ENCODE data around the gene ZNF292. TPM values are rescaled to one million over a fixed set of nuclear protein-coding genes. Genes with fewer than 3 reads are reported as not detected.
"Not testable (repeated sequence)": the region's sequence is repeated elsewhere in the genome, so short reads cannot be mapped to it uniquely, and the experiment has no call there.

Gene ZNF292
- polyA plus RNA-seq, 12 donors = 18.0 to 58.3 (median 24.2) TPM; not detected in 1

GRCh38 chr6:87203448-87204023, 48.2 kb downstream of the ZNF292 start:
- no peak for DNase-seq

DNA sequence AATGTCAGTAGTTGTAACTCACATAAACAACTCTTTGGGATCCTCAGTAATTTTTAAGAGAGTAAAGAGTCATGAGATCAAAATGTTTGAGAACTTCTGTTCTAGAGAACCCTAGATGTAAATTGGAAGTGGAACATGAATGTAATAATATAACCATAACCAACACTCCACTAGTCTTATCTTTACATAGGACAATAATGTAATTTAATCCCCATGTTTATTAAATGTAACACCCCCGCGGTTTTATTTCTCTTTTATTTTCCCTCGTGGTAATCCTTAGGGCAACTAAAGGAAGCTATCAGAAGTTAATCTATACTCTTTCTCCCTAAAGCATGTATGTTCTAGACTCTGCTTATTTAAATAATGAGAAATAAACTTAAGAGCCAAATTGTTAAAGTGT, 54.4 kb downstream of the ZNF292 start:
- no peak for DNase-seq

DNA sequence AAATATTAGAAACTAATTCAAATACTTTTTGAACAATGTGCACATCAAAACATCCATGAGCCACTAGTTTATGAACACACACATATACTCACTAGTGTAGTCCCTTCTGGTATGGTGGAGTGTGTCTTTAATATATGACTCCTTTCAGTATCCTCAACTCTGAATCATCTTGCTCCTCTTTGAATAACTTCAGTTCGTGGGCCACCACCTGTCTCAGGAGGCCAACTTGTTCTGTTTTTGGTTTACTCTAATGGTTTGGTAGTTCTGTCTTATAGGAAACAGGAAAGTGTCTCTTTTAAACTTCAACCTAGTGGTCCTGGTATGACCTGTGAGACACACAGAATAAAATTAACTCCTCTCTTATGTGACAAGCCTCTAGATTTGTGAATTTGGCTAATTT, 55.6 kb downstream of the ZNF292 start:
- no peak for DNase-seq

DNA sequence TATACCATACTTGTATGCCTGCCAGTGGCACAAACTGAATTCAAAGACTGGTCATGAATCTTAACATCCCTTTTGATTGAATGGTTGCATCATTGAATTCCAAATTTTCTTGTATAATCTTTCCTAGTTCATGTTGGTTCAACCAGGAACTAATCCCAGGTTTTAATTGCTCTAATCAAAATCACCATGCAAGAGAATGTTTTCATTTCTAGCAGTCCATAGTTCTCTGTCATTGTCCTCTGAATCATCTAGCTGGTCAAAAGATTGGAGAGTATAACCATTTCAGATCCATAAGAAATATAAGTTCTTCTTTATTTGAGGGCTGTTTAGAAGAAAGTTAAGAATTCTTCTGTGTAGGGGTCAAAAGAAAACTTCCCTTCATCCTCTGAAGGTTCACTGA, 57.2 kb downstream of the ZNF292 start:
- no peak for DNase-seq

- no peak for DNase-seq
Measured at GRCh38 chr6:87213364-87213763, 58.0 kb downstream of the ZNF292 start.

DNA sequence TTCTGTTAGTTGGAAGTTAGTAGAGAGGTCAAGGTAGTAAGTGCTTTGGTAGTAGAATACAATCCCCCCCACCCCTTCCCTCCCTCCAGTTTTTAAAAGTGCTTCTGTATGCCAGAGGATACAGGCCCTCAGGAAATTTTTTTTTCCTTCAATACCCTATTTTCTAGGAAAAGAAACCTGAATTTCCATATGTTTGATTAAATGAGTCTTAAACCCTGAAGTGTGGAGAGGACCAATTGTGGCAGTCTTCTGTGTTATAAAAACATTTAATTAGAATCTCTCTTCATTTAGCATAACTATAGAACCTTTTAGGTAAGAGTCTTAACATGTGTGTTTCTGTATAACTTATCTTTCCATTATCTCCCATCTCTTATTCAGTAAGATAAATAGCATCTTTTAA, 59.5 kb downstream of the ZNF292 start:
- no peak for DNase-seq

GRCh38 chr6:87220997-87221396, 65.6 kb downstream of the ZNF292 start:
- DNase-seq = no peak

GRCh38 chr6:87222676-87223075, 67.3 kb downstream of the ZNF292 start:
- DNase-seq = no peak

DNA sequence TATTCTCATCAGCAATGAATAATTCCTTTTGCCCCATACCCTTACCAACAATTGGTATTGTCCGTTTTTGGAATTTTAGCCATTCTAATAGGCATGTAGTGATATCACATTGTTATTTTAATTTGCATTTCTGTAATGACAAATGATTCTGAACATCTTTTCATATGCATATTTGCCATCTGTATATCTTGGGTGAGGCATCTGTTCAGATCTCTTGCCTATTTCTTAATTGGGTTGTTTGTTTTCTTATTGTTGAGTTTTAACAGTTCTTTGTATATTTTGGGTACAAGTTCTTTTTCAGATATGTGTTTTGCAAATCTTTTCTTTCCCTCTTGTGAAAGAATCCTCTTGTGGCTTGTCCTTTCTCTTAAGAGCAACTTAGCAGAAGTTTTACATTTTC, 69.6 kb downstream of the ZNF292 start:
- no peak for DNase-seq

GRCh38 chr6:87225511-87225910, 70.1 kb downstream of the ZNF292 start:
- DNase-seq = no peak

GRCh38 chr6:87225937-87226336, 70.6 kb downstream of the ZNF292 start:
- DNase-seq = no peak

- no peak for DNase-seq
Measured at GRCh38 chr6:87230801-87231200, 75.4 kb downstream of the ZNF292 start.

DNA sequence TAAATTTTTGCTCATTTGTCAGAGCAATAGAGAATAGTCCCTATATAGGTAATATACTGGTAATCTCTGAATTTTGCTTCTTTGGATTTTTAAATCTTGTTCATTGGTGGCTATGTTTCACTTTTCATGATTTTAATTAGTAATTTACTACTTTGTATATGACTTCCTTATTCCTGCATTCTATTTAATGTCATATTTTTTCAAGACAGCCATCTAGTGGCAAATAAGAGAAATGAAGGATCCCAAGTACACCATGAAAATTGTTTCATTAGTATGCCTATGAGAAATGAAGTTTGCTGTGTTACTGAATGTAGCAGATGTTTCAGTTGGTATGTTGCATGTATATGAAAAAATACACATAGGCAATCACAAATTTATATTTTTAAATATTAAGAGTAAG, 82.4 kb downstream of the ZNF292 start:
- no peak for DNase-seq

DNA sequence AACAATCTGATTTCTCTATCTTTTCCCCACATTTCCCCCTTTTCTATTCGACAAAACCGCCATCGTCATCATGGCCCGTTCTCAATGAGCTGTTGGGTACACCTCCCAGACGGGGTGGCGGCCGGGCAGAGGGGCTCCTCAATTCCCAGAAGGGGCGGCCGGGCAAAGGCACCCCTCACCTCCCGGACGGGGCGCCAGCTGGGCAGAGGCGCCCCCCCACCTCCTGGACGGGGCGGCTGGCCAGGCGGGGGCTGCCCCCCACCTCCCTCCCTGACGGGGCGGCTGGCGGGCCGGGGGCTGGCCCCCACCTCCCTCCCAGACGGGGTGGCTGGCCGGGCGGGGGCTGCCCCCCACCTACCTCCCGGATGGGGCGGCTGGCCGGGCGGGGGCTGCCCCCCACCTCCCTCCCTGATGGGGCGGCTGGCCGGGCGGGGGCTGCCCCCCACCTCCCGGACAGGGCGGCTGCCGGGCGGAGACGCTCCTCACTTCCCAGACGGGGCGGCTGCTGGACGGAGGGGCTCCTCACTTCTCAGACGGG, 83.8 kb downstream of the ZNF292 start:
- not testable (repeated sequence) for DNase-seq

GRCh38 chr6:87241304-87241703, 85.9 kb downstream of the ZNF292 start:
- DNase-seq = no peak

GRCh38 chr6:87242311-87242710, 86.9 kb downstream of the ZNF292 start:
- DNase-seq = no peak

DNA sequence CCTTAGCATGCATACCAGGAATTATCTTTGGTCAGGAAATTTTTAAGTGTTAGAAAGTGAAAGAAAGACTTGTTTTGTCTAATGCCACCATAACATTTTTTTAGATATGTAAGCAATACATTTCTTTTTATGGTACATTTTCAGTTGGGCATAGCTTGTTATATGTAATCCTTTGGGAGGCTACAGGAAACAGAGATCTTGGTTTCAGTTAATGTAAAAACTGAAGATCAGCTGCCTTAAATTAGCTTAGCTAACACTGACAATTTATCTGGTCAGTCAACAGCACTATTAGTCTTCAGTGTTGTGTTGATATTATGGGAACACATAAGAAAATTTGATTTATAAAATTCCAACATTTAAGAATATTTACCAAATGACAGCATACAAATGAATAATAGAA, 88.4 kb downstream of the ZNF292 start:
- DNase-seq = no peak

- DNase-seq = no peak
Measured at GRCh38 chr6:87244380-87244779, 89.0 kb downstream of the ZNF292 start.

DNA sequence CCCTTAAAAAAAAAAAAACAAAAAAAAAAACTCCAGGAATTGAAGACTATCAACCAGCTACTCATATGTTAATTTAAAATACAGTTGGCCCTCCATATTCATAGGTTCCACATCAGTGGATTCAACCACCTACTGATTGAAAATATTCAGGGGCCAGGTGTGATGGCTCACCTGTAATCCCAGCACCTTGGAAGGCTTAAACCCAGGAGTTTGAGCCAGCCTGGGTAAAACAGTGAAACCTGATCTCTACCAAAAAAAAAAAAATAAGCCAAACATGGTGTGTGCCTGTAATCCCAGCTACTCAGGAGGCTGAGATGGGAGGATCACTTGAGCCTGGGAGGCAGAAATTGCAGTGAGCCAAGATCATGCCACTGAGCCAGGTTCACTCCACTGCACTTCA, 94.7 kb downstream of the ZNF292 start:
- no peak for DNase-seq

- no peak for DNase-seq
Measured at GRCh38 chr6:87251225-87251624, 95.9 kb downstream of the ZNF292 start.

- DNase-seq = no peak
Measured at GRCh38 chr6:87251725-87252124, 96.4 kb downstream of the ZNF292 start.

DNA sequence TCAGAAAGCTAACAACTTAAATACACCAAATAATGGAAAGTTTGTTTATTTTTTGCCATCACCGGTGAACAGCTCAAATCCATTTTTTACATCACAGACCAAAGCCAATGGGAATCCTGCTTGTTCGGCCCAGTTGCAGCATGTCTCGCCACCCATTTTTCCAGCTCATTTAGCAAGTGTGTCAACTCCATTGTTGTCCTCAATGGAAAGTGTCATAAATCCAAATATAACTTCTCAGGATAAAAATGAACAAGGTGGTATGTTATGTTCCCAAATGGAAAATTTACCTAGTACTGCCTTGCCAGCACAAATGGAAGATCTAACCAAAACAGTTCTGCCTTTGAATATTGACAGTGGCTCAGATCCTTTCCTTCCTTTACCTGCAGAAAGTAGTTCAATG, 101.7 kb downstream of the ZNF292 start:
- no peak for DNase-seq

GRCh38 chr6:87257565-87257964, 102.2 kb downstream of the ZNF292 start:
- no peak for DNase-seq

GRCh38 chr6:87257975-87258374, 102.6 kb downstream of the ZNF292 start:
- no peak for DNase-seq

Data from muscle of arm (tissue), 12 donors.